IgD-negative memory B cell (primary cell): Measurements from ENCODE around the gene RRP1. TPM values are rescaled to one million over a fixed set of nuclear protein-coding genes. Genes with fewer than 3 reads are reported as not detected.

Experiments used
- H3K27ac Mint-ChIP-seq, 3 donors: one replicate each; pipeline ENCODE4 v1.8.0; 2020 to 2022; ENCODE audit warnings: mild to moderate bottlenecking in 3 of 3, mixed read lengths in 3 of 3, moderate library complexity in 1 of 3
- H3K27me3 Mint-ChIP-seq: one replicate; pipeline ENCODE4 v1.8.0; 2021; ENCODE audit warnings: mixed read lengths
- H3K36me3 Mint-ChIP-seq: one replicate; pipeline ENCODE4 v1.8.0; 2020; ENCODE audit warnings: mild to moderate bottlenecking, mixed read lengths
- H3K4me1 Mint-ChIP-seq, 3 donors: one replicate each; pipeline ENCODE4 v1.8.0; 2020 to 2022; ENCODE audit warnings: mixed read lengths in 3 of 3, mild to moderate bottlenecking in 1 of 3
- H3K4me3 Mint-ChIP-seq, 4 donors: one replicate each; pipeline ENCODE4 v1.8.0; 2020 to 2022; ENCODE audit warnings: mild to moderate bottlenecking in 4 of 4, mixed read lengths in 4 of 4, moderate library complexity in 3 of 4
- H3K9me3 Mint-ChIP-seq, 3 donors: one replicate each; pipeline ENCODE4 v1.8.0; 2020 to 2021; ENCODE audit warnings: mixed read lengths in 3 of 3, mild to moderate bottlenecking in 1 of 3
- polyA plus RNA-seq: library from polyadenylated mRNA; unstranded; fragments of 300-500 nt; fragmentation: Illumina TruSeq; gene quantifications from one replicate; pipeline ENCODE4 v1.2.3, GENCODE V29; 2021

Gene RRP1
- polyA plus RNA-seq, 1 donor from 2014 or later = 18.2 TPM

DNA sequence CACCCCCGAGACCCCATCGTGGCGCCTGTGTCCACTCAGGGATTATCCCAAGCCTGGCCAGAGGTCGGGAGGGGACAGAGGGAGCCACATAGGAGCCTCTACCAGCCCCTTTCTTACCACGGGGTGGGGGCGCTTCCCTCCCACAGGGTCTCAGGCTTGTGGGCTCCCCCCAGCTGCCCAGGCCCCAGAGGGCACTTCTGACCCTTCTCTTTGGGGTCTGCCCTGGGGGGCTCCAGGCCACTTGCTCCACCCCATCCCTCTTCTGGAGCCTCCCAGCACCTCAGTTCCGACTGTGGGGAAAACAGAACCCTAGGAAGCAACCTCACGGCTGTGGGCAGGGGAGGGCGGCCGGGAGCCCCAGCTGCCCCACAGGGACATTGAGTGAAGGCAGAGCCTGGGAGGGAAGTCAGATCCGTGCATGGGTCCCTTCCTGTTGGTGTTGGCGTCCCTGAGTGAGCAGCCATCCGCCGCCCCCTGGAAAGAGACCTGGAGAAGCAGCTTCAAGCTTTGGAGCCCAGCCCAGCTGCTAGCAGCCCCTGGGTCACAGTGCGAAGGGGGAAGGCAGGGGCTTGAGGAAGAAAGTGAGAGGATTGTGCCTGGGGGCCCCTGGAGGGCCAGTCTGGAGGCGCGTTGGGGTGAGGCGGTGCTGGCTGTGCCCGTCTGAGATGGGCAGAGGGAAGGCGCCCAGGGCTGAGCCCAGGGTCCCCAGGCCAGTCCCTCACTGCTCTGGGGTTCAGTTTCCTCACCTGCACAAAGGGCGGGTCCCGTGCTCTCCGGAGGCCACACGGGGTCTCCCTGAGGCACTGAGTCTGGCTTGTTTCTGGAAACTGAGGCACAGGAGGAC is 22.1 kb downstream of the RRP1 start:
- Mint-ChIP-seq H3K9me3 (peaks cover 0 to 3% (median 0%) of the 10 kb centered on the region in 3 donors), H3K4me1 (peaks cover 5 to 13% (median 7%) of the 10 kb centered on the region in 3 donors), H3K27me3 (peaks cover 4% of the 10 kb centered on the region), H3K4me3 (no peak overlapping the region), H3K36me3 (no peaks in the 10 kb centered on the region), H3K27ac (no peak overlapping the region)

DNA sequence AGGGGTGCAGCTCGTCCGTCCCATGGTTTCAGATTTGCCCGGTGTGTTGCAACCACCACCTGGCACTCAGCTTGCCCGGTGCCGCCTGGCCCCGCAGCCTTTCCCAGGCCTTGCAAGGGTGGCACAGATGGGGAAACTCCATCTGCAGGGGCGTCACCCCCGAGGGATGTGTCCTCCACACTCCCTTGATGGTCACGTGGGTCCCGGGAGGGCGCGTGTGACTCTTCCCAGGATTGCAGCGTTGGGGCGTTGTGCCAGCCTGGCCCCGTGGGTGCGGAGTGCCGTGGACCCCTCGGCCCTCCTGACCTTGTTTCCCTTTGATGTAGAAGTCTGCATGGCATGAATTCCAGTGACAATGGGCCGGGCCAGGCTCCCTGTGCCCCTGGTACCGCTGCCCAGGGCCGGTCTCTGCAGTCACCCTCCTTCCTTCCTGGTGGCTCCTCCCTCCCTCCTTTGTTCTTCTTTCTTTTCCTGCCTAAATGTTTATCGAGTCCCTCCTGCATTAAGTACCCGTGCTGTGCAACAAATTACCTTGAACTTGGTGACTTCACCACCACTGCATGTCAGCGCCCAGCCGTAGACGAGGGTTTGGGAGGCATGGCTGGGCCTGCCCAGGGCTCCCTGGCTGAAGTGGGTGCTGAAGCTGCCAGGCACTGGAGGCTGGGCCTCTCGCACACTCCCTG is 22.9 kb downstream of the RRP1 start:
- H3K36me3 Mint-ChIP-seq = no peaks in the 10 kb centered on the region
- peaks cover 0 to 3% (median 0%) of the 10 kb centered on the region in 3 donors for H3K9me3 Mint-ChIP-seq
- H3K4me1 Mint-ChIP-seq = peaks cover 5 to 9% (median 7%) of the 10 kb centered on the region in 3 donors
- H3K4me3 Mint-ChIP-seq = peak overlapping the region in 1 of 4 donors; percentile 77
- peak overlapping the region in 1 of 3 donors; percentile 31 for H3K27ac Mint-ChIP-seq
- peaks cover 4% of the 10 kb centered on the region for H3K27me3 Mint-ChIP-seq

DNA sequence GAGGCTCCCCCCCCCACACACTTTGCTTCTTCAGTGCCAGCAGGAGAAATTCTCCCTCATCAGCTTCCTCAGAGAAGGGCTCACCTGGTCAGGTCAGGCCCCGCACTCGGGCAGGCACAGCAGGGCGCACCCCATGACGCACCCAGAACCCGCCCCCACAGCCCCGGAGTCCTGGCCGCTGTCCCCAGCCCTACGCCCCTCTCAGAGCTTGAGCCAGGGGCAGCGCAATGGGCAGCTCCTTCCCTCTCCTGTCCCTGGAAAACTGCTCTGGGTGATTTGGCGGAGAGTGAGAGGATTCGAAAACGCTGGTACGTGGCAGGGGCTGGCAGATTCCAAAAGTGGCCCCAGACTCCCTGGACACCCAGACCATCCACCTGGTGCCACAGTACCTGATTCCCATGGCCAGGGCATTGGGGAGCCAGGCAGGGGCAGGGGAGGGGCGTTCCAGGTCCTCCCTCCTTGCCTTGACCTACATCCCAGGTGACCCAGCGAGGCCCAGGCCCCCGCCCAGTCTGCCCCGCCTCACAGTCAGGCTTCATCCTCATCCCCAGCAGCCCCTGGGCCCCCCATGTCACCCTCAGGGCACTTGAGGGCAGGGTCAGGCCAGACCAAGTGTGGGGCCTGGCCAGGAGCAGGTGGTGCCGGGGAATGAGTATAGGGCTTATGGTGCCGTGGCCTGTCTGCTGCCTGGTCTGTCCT is 23.7 kb downstream of the RRP1 start:
- H3K36me3 Mint-ChIP-seq = no peaks in the 10 kb centered on the region
- peaks cover 7% of the 10 kb centered on the region for H3K27me3 Mint-ChIP-seq
- H3K4me3 Mint-ChIP-seq = no peak overlapping the region
- peaks cover 0 to 3% (median 0%) of the 10 kb centered on the region in 3 donors for H3K9me3 Mint-ChIP-seq
- no peak overlapping the region for H3K27ac Mint-ChIP-seq
- H3K4me1 Mint-ChIP-seq = peaks cover 5 to 9% (median 7%) of the 10 kb centered on the region in 3 donors

DNA sequence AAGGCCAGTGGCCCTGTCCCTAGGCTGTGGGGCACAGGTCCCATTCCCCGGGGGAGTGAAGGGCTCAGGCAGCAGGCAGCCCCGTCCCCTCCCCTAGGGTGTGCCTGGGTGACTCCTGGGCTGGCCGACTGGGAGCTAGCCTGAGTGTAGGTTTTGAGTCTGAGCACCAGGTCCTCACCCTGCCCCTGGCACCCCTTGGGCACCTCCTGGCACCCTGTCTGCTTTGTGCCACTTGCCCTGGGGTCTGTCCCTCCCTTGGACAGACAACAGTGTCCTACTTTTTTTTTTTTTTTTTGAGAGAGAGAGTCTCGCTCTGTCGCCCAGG is 24.2 kb downstream of the RRP1 start:
- Mint-ChIP-seq H3K27me3 (peaks cover 9% of the 10 kb centered on the region), H3K4me1 (peaks cover 5 to 9% (median 7%) of the 10 kb centered on the region in 3 donors), H3K9me3 (peaks cover 0 to 7% (median 2%) of the 10 kb centered on the region in 3 donors), H3K4me3 (peak overlapping the region in 1 of 4 donors; percentile 12), H3K36me3 (no peaks in the 10 kb centered on the region), H3K27ac (no peak overlapping the region)

DNA sequence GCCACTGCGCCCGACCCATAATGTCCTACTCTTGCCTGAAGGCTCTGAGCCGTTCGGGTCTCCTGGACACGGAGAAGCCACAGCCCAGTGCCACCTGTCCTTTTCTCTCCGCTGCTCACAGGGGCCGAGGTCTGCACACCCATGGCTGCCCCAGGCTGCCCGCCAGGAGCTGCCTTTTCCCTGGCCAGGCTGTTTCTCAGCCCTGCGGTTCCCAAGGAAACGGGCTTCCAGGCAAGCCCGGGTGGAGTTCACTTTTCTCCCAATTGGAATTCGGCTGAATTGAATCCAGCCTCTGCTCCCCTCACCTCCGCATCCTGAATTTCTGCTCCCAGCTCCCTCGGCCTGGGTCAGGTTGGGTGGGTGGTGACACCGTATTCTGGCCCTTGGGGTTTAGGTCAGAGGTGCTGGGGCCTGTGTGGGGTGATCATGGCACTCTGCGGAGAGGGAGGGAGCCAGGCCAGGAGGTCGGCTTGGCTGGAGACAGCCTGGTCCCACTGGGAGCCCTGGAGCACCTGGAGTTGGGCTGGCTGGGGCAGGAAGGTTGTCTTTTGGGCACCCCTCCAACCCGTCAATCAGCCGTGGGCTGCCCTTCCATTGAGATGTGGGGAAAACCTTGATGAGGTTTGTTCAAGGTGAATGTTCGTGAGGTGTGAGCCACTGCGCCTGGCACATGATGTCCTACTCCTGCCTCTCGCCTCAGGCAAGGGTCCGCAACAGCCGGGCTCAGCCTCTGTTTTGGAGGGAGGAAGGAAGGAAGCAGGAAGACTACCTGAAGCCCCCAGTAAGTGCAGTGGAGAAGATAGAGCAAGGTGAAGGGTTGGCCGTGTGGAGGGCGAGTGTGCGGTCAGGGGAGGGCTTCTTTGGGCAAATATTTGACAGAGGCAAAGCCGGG is 25.1 kb downstream of the RRP1 start:
- H3K4me1 Mint-ChIP-seq = peaks cover 5 to 10% (median 9%) of the 10 kb centered on the region in 3 donors
- H3K9me3 Mint-ChIP-seq = peaks cover 0 to 8% (median 6%) of the 10 kb centered on the region in 3 donors
- H3K36me3 Mint-ChIP-seq = no peaks in the 10 kb centered on the region
- peaks cover 9% of the 10 kb centered on the region for H3K27me3 Mint-ChIP-seq
- H3K27ac Mint-ChIP-seq = no peak overlapping the region
- no peak overlapping the region for H3K4me3 Mint-ChIP-seq

DNA sequence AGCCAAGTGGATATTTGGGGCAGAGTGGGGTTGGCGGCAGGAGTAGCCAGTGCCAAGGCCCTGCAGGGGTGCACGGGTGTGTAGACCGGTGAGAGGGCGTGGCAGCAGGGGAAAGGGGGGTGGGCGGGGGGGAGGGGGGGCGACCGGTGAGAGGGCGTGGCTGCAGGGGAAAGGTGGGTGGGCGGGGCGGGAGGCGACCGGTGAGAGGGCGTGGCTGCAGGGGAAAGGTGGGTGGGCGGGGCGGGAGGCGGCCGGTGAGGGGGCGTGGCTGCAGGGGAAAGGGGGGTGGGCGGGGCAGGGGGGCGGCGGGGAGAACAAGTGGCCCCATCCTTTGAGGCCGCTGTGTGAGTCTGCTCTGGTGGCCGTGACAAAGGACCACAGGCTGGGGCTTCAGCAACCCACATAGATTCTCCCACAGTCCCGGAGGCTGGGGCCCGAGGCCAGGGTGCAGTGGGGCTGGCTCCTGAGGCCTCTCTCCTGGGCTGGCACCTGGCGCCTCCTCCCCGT is 25.8 kb downstream of the RRP1 start:
- Mint-ChIP-seq H3K9me3 (peaks cover 0 to 8% (median 6%) of the 10 kb centered on the region in 3 donors), H3K36me3 (no peaks in the 10 kb centered on the region), H3K4me3 (peak overlapping the region in 1 of 4 donors; percentile 51), H3K27ac (no peak overlapping the region), H3K4me1 (peaks cover 5 to 10% (median 9%) of the 10 kb centered on the region in 3 donors), H3K27me3 (peaks cover 9% of the 10 kb centered on the region)

DNA sequence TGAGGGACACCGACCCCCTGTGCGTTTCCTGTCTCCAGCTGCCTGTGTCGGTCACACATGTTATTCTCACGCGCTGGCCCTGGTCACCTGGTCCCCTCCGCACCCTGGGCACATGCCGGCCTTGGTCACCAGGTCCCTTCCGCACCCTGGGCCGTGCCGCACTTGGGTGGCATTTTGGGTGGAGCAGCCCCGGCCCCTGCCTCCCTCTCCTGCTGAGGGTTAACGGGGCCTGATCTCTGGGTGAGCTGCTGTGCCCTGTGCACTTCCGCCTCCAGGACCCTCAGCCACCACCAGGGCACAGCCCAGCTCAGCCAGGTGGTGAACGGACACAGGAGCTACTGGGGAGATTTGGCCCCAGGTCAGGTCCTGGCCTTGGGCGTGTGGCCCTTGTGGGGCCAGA is 26.6 kb downstream of the RRP1 start:
- Mint-ChIP-seq H3K27ac (no peak overlapping the region), H3K36me3 (no peaks in the 10 kb centered on the region), H3K27me3 (peaks cover 9% of the 10 kb centered on the region), H3K4me3 (peak overlapping the region in 1 of 4 donors; percentile 37), H3K9me3 (peaks cover 0 to 8% (median 6%) of the 10 kb centered on the region in 3 donors), H3K4me1 (peaks cover 5 to 7% (median 6%) of the 10 kb centered on the region in 3 donors)

DNA sequence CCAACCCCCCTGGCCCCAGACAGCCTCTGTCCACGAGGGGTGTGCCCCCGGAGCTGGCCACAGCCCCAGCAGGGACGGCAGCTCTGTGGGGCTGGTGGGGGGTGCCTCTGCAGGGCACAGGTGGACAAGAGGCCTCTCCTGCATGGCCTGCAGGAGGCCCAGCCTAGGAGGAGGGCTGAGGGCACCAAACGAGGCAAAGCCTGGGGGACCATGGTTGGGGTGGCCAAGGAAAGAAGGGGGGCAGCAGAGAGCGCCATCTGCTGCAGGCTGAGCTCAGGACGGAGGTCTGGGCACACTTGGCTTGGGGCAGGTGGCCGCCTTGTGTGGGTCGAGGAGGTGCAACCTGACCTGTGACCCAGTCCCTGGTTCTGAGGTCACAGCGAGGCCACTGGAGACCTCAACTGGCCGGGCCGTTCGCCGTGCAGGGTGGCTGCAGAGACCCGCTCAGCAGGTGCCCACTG is 27.3 kb downstream of the RRP1 start:
- H3K36me3 Mint-ChIP-seq = no peaks in the 10 kb centered on the region
- peaks cover 7% of the 10 kb centered on the region for H3K27me3 Mint-ChIP-seq
- no peak overlapping the region for H3K27ac Mint-ChIP-seq
- no peak overlapping the region for H3K4me3 Mint-ChIP-seq
- H3K9me3 Mint-ChIP-seq = peaks cover 0 to 8% (median 6%) of the 10 kb centered on the region in 3 donors
- peaks cover 5 to 7% (median 6%) of the 10 kb centered on the region in 3 donors for H3K4me1 Mint-ChIP-seq

DNA sequence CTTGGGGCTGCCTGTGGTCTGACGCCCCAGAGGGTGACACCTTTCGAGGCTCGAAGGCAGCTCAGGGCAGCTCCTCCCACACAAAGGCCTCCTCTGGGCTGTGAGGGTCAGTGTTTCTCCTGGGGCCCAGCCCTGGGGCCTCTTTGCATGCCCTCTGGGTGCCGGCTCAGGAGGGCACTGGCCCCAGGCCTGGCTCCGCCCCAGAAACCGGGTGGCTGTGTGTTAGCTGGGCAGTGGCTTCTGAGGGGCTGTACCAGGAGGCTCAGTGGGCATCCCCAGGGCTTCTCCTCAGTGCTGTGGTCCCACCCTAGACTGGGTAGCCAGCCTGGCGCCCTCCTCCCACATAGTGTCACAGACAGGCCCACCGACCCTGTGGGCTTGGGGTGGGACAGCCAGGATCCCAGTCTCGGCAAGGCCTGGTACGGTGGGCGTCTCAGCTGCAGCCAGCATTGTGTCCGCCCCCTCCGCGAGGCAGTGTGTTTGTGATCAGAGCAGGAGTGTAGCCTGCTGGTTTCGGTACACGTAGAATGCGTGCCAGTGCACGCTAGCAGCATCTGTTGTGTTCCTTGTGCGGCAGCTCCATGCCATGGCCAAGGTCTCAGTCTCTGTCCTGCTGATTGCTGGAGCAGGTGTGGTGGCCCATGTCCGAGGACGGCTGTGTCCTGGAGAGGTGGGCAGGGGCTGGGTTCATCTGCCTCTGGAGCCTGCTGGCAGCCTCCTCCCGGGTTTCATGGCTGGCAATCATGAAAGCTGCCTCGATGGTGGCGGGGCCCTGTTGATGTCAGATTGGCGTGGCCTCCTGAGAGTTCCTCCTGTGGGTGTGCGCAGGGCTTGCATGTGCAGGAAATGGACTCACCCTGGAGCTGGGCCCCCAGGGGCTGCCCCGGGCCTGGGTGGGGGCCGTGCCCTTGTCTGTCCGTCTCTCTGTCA is 28.0 kb downstream of the RRP1 start:
- Mint-ChIP-seq H3K27ac (no peak overlapping the region), H3K9me3 (peaks cover 0 to 8% (median 6%) of the 10 kb centered on the region in 3 donors), H3K4me3 (peak overlapping the region in 2 of 4 donors; percentile 30 to 65), H3K36me3 (no peaks in the 10 kb centered on the region), H3K4me1 (peaks cover 3 to 5% (median 5%) of the 10 kb centered on the region in 3 donors), H3K27me3 (peaks cover 5% of the 10 kb centered on the region)

DNA sequence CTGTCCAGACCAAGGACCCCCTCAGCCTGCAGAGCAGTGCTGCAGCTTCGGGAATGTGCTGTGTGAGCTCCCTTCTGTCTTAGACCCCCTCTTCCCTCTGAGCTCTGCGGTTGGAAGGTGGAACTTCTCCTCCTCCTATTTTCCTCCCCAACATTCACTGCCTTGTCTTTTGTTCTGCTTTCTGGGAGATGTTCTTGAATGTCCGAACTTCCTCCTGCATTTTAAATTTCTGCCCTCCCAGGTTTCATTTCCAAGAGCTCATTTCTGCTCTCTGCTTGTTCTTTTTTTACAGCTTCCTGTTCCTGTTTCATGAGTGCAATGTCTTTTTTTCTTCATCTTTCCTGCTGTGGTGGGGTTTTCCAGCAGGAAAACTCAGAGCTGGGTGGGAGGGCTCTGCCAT is 29.3 kb downstream of the RRP1 start:
- peaks cover 0 to 5% (median 3%) of the 10 kb centered on the region in 3 donors for H3K4me1 Mint-ChIP-seq
- H3K27ac Mint-ChIP-seq = no peak overlapping the region
- no peaks in the 10 kb centered on the region for H3K36me3 Mint-ChIP-seq
- H3K9me3 Mint-ChIP-seq = peaks cover 0 to 8% (median 6%) of the 10 kb centered on the region in 3 donors
- H3K4me3 Mint-ChIP-seq = no peak overlapping the region
- peaks cover 5% of the 10 kb centered on the region for H3K27me3 Mint-ChIP-seq

DNA sequence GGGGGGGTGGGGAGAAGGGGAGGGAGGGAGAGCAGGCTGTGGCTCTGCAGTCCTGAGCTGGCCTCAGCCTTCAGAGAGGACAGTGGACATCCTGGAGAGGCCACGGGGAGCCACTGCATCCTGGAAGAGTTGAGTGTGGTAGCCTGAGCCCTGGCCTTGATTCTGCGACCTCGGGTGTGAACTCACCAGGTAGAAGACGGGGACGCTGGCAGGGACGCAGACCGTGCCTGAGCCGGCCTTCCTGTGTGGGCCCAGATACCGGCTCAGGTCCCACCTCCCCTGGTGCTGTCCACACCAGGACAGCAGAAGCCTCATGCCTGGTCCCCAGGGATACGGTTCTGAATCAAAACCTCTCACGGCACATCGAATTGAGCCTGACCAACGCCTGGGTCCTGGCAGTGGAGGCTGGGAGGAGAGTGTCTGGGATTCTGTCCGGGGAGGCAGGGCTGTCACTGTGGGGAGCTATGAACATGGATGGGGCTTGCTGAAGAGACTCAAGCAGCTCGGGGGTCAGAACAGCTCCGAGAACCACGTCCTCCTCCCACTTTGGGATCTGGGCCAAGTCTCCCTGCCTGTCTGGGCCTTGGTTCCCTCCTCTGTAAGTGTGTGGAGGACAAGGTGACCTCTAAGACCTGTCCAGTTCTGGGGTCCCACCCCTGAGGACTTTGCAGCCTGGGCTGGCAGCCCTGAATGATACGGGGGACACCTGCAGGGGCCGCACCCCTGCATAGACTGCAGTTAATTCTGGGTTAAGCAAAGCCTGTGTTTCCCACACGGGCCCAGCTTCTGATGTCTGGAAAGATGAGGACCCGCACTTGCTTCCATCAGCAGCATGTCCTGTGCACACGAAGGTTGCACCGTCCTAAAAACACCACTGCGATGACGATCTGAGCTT is 30.4 kb downstream of the RRP1 start:
- no peaks in the 10 kb centered on the region for H3K36me3 Mint-ChIP-seq
- no peak overlapping the region for H3K4me3 Mint-ChIP-seq
- H3K27ac Mint-ChIP-seq = no peak overlapping the region

DNA sequence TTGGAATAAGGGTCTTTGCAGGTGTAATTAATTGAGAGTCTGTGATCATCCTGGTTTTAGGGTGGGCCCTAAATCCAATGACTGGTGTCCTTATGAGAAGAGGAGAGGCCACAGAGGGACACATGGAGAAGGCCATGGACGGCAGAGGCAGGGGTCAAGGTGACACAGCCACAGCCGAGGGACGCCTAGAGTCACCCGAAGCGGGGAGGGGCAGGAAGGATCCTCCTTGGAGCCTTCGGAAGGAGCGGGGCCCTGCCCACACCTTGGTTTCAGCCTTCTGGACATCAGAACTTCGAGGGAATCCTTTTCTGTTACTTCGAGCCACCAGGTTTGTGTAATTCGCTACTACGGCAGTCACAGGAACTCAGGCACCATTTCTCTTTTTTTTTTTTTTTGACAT is 31.1 kb downstream of the RRP1 start:
- H3K27ac Mint-ChIP-seq = no peak overlapping the region
- H3K36me3 Mint-ChIP-seq = no peaks in the 10 kb centered on the region
- H3K4me3 Mint-ChIP-seq = no peak overlapping the region
- H3K4me1 Mint-ChIP-seq = peaks cover 0 to 3% (median 1%) of the 10 kb centered on the region in 3 donors
- peaks cover 7% of the 10 kb centered on the region for H3K27me3 Mint-ChIP-seq
- peaks cover 0 to 6% (median 5%) of the 10 kb centered on the region in 3 donors for H3K9me3 Mint-ChIP-seq

More for the DNA sequence above, 30.4 kb downstream of the RRP1 start:
- peaks cover 0 to 4% (median 3%) of the 10 kb centered on the region in 3 donors for H3K4me1 Mint-ChIP-seq
- H3K9me3 Mint-ChIP-seq = peaks cover 0 to 7% (median 6%) of the 10 kb centered on the region in 3 donors
- peaks cover 7% of the 10 kb centered on the region for H3K27me3 Mint-ChIP-seq
